IMR-90 (cell line): ENCODE measurements around the gene PES1. TPM values are rescaled to one million over a fixed set of nuclear protein-coding genes. Genes with fewer than 3 reads are reported as not detected.

Experiments used
- ATAC-seq: fragments of 200-7000 bp; cut with Tn5 transposase; 2 replicates; pipeline ENCODE4 v1.9.1; 2020; ENCODE audit warnings: low read depth, mild to moderate bottlenecking, moderate library complexity
- BruUV-seq: library from RNA; stranded (reverse); fragments of 400-500 nt; replicated peaks from 2 replicates; lab custom pipeline; 2021; lab: Mats Ljungman, UMichigan
- CTCF ChIA-PET: fragments of 300-600 bp; formaldehyde crosslinking; extraction: SDS; loops from one replicate; lab custom pipeline; 2021; ENCODE audit warnings: antibody characterized with exemption; lab: Yijun Ruan, JAX
- POLR2A ChIA-PET: fragments of 300-600 bp; sonication (Branson Sonifier 250); formaldehyde crosslinking; loops from one replicate; lab custom pipeline; 2022; ENCODE audit warnings: antibody characterized with exemption; ENCODE audit not compliant: unreplicated experiment; lab: Charles Lee
- DNase-seq: peaks from one replicate; pipeline ENCODE4 v3.0.0; 2013
- H2AFZ ChIP-seq: replicated peaks from 2 replicates; pipeline ENCODE3; 2013; ENCODE audit warnings: low read length, mild to moderate bottlenecking; ENCODE audit not compliant: poor library complexity
- H2AK5ac ChIP-seq: 2 replicates; pipeline ENCODE4 v1.6.1; 2013; ENCODE audit warnings: low read depth, low read length, inconsistent platforms
- H2AK9ac ChIP-seq: replicated peaks from 2 replicates; pipeline ENCODE3; 2013; ENCODE audit warnings: mild to moderate bottlenecking, low read depth, low read length, moderate library complexity; ENCODE audit not compliant: poor library complexity
- H2BK120ac ChIP-seq: 2 replicates; pipeline ENCODE4 v1.6.1; 2013; ENCODE audit warnings: low read depth, low read length, inconsistent platforms
- H2BK15ac ChIP-seq: 3 replicates; pipeline ENCODE4 v1.6.1; 2013; ENCODE audit warnings: low read depth, low read length, inconsistent platforms
- H2BK20ac ChIP-seq: 2 replicates; pipeline ENCODE4 v1.6.1; 2013; ENCODE audit warnings: low read depth, mild to moderate bottlenecking, inconsistent platforms, low read length, moderate library complexity
- H2BK5ac ChIP-seq: 2 replicates; pipeline ENCODE4 v1.6.1; 2013; ENCODE audit warnings: mild to moderate bottlenecking, low read depth, low read length, inconsistent platforms; ENCODE audit not compliant: poor library complexity, severe bottlenecking
- H3K14ac ChIP-seq: replicated peaks from 2 replicates; pipeline ENCODE4 v1.6.1; 2013; ENCODE audit warnings: low read depth, low read length, inconsistent platforms
- H3K18ac ChIP-seq: 2 replicates; pipeline ENCODE4 v1.6.1; 2013; ENCODE audit warnings: low read depth, low read length, control low read depth
- H3K23ac ChIP-seq: 2 replicates; pipeline ENCODE4 v1.6.1; 2013; ENCODE audit warnings: low read depth, low read length, inconsistent platforms
- H3K27ac ChIP-seq: 2 replicates; pipeline ENCODE4 v1.5.1; 2013; ENCODE audit warnings: mild to moderate bottlenecking, control low read depth, low read length; ENCODE audit not compliant: insufficient read depth
- H3K27me3 ChIP-seq: 2 replicates; pipeline ENCODE4 v1.6.1; 2013; ENCODE audit warnings: low read length; ENCODE audit not compliant: control insufficient read depth, insufficient read depth
- H3K36me3 ChIP-seq: 2 replicates; pipeline ENCODE4 v1.6.1; 2013; ENCODE audit warnings: low read length, mixed read lengths; ENCODE audit not compliant: control insufficient read depth, insufficient read depth
- H3K4ac ChIP-seq: 2 replicates; pipeline ENCODE4 v1.6.1; 2013; ENCODE audit warnings: low read depth, low read length, inconsistent platforms
- H3K4me1 ChIP-seq: 2 replicates; pipeline ENCODE4 v1.6.1; 2013; ENCODE audit warnings: low read length, mixed read lengths; ENCODE audit not compliant: control insufficient read depth, insufficient read depth
- H3K4me2 ChIP-seq: 2 replicates; pipeline ENCODE4 v1.6.1; 2013; ENCODE audit warnings: low read depth, mild to moderate bottlenecking, control low read depth, low read length, moderate library complexity
- H3K4me3 ChIP-seq: 2 replicates; pipeline ENCODE4 v1.5.1; 2013; ENCODE audit warnings: low read depth, mild to moderate bottlenecking, control low read depth, low read length, moderate library complexity; ENCODE audit not compliant: insufficient read depth
- H3K56ac ChIP-seq: 2 replicates; pipeline ENCODE4 v1.6.1; 2013; ENCODE audit warnings: low read length, inconsistent platforms; ENCODE audit not compliant: insufficient read depth; ENCODE audit errors: extremely low read depth
- H3K79me1 ChIP-seq, 2 experiments: 2 replicates each; pipeline ENCODE4 v1.6.1; 2013; ENCODE audit warnings: low read length in 2 of 2, inconsistent platforms in 1 of 2, low read depth in 1 of 2
- H3K9ac ChIP-seq: 2 replicates; pipeline ENCODE4 v1.6.1; 2013; ENCODE audit warnings: low read depth, low read length, control low read depth
- H3K9me1 ChIP-seq: 2 replicates; pipeline ENCODE4 v1.6.1; 2013; ENCODE audit warnings: low read length, inconsistent platforms; ENCODE audit not compliant: insufficient read depth
- H3K9me3 ChIP-seq: 2 replicates; pipeline ENCODE4 v1.6.1; 2013; ENCODE audit warnings: low read length; ENCODE audit not compliant: control insufficient read depth, insufficient read depth
- H4K20me1 ChIP-seq: 2 replicates; pipeline ENCODE4 v1.6.1; 2013; ENCODE audit warnings: low read length, inconsistent platforms; ENCODE audit not compliant: insufficient read depth
- H4K5ac ChIP-seq: 2 replicates; pipeline ENCODE4 v1.6.1; 2013; ENCODE audit warnings: mild to moderate bottlenecking, low read depth, low read length, control low read depth
- H4K8ac ChIP-seq, 2 experiments: 2 replicates each; pipeline ENCODE4 v1.6.1; 2013; ENCODE audit warnings: low read depth in 2 of 2, low read length in 2 of 2, control low read depth in 1 of 2, inconsistent platforms in 1 of 2
- H4K91ac ChIP-seq: 2 replicates; pipeline ENCODE4 v1.6.1; 2013; ENCODE audit warnings: low read depth, low read length, inconsistent platforms; ENCODE audit not compliant: insufficient read depth
- BHLHE40 ChIP-seq: fragments of 150-350 bp; IDR thresholded peaks from 2 replicates; pipeline ENCODE4 v1.6.1; 2016; ENCODE audit warnings: mild to moderate bottlenecking, low read depth, low read length
- CHD1 ChIP-seq: IDR thresholded peaks from 2 replicates; pipeline ENCODE4 v1.6.1; 2012; ENCODE audit warnings: low read depth, low read length, improper control_type of control experiment
- MAFK ChIP-seq: IDR thresholded peaks from 2 replicates; pipeline ENCODE4 v1.6.1; 2012; ENCODE audit warnings: low read depth, low read length, improper control_type of control experiment
- MAZ ChIP-seq: IDR thresholded peaks from 2 replicates; pipeline ENCODE4 v1.6.1; 2012; ENCODE audit warnings: low read depth, mild to moderate bottlenecking, low read length, improper control_type of control experiment, moderate library complexity, borderline replicate concordance
- MXI1 ChIP-seq: IDR thresholded peaks from 2 replicates; pipeline ENCODE4 v1.6.1; 2012; ENCODE audit warnings: low read depth, mild to moderate bottlenecking, low read length, moderate library complexity, borderline replicate concordance
- POLR2A ChIP-seq: IDR thresholded peaks from 2 replicates; pipeline ENCODE4 v1.6.1; 2012; ENCODE audit warnings: mild to moderate bottlenecking, low read depth, low read length
- RFX5 ChIP-seq: IDR thresholded peaks from 2 replicates; pipeline ENCODE4 v1.8.0; 2012; ENCODE audit warnings: low read depth, mild to moderate bottlenecking, low read length, moderate library complexity
- SMC3 ChIP-seq: fragments of 150-350 bp; IDR thresholded peaks from 2 replicates; pipeline ENCODE4 v1.6.1; 2016; ENCODE audit warnings: low read depth, mild to moderate bottlenecking, antibody characterized with exemption, low read length, moderate library complexity
- WGBS, 2 experiments: methylation state at CpG; one replicate each; pipeline versions ENCODE4 v1.1.5 to v1.1.7; 2013; ENCODE audit warnings: missing lambda C conversion rate in 2 of 2; ENCODE audit not compliant: insufficient read length in 1 of 2; ENCODE audit errors: extremely low coverage in 2 of 2; 5-methylcytosine and 5-hydroxymethylcytosine counted together
- dilution Hi-C: fragments of 300-500 bp; cut with HindIII; formaldehyde crosslinking; loops from one replicate; pipeline ENCODE4 v1.14.3; 2018; ENCODE audit warnings: low sequenced_read_pairs; ENCODE audit not compliant: unreplicated experiment
- in situ Hi-C: fragments of 300-500 bp; cut with MboI; formaldehyde crosslinking; loops from 3 replicates; pipeline ENCODE4 v1.14.3; 2019; ENCODE audit warnings: low sequenced_read_pairs, inconsistent platforms, mixed read lengths
- intact Hi-C: fragments of 100-400 bp; cut with micrococcal nuclease; formaldehyde crosslinking; loops from 2 replicates; pipeline ENCODE4 v1.10.0; 2022
- polyA plus RNA-seq, 3 experiments: library from polyadenylated mRNA; depleted of rRNA; stranded (reverse); fragments of >200 nt; gene quantifications; 2 replicates each; pipeline ENCODE4 v1.2.3, GENCODE V29; 2012; ENCODE audit warnings: low replicate concordance in 1 of 3
- total RNA-seq: library from RNA; depleted of rRNA; stranded (reverse); fragments of >200 nt; gene quantifications from 2 replicates; pipeline ENCODE4 v1.2.3, GENCODE V29; 2012
- TF ChIP-seq, protein P1 (sequence below): fragments of 150-350 bp; IDR thresholded peaks from 2 replicates; pipeline ENCODE4 v1.6.1; 2016; ENCODE audit warnings: low read depth, mild to moderate bottlenecking, low read length, moderate library complexity, borderline replicate concordance
- TF ChIP-seq, protein P2 (sequence below): conservative IDR thresholded peaks from 2 replicates; pipeline ENCODE4 v1.5.1; 2012; ENCODE audit warnings: mild to moderate bottlenecking, low read depth, low read length, improper control_type of control experiment
- TF ChIP-seq, protein P3 (sequence below): fragments of 150-350 bp; IDR thresholded peaks from 2 replicates; pipeline ENCODE4 v1.6.1; 2017; ENCODE audit warnings: mild to moderate bottlenecking, antibody characterized with exemption, low read length, low read depth

The PES1 gene
- total and polyA plus RNA-seq, 2 of the 4 experiments (the other 2 are of a cell fraction) = 120 to 142 TPM

DNA sequence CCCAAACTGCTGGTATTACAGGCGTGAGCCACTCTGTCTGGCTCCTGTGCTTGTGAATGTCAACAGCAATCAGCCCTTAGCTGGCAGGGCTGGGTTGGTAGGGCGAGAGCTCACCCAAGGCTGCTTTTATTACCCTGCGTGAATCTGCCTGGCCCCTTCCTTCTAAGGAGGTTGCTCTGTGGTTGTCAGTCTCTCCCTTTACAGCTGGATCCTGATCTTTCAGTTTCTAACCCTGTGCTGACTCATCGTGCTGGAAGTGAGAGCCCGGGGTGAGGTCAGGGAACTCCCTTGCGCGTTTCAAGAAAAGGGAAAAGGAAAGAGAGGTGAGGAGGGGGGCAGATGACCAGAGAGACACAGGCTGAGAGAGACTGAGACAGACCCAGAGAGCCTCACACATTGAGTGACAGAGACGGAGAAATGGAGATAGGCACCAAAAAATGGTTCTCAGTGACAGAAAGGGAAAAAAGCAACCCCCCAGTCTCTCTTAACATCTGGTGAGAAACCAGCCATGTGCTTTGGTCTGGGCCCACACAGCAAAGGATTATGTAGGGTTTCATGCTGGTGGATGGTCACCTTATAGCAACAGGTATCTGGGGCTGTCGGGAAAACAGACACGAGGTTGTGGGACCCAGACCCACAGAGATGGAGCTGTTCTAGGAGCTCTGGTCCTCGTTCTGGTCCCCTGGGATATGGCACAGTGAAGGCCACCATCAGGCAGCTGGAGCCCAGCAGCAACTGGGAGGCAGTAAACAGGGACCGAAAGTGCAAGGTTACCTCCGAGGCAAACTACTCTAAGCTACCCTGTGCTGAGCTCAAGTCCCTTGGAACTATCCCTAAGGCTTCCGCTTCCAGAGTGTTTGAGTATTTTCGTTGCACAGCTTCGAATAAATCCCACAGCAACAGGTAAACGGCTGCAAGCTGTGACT lies 17.8 kb upstream of the PES1 start (continued):
- TF ChIP-seq, protein P1, sequence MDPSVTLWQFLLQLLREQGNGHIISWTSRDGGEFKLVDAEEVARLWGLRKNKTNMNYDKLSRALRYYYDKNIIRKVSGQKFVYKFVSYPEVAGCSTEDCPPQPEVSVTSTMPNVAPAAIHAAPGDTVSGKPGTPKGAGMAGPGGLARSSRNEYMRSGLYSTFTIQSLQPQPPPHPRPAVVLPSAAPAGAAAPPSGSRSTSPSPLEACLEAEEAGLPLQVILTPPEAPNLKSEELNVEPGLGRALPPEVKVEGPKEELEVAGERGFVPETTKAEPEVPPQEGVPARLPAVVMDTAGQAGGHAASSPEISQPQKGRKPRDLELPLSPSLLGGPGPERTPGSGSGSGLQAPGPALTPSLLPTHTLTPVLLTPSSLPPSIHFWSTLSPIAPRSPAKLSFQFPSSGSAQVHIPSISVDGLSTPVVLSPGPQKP = no peak
- no peak for TF ChIP-seq MXI1

DNA sequence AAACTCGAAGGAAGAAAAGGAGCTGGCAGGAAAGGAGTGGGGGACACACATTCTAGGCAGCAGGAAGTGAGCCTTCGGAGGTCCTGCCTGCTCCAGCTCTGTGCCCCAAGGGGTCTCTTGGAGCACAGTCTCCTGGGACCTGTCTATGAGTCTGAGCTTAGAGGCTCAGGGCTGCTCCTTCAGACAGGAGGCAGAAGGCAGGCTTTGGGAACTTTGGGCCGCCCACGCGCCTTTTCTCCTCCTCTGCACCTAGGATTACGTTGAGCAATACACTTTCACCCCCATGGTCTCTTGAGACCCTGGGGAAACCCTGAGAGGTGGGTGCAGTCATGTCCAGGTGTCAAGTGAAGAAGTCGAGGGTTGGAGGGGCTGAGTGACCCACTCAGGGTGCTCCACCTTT lies 16.2 kb upstream of the PES1 start:
- no peaks in the 10 kb centered on the region for H3K9me3 ChIP-seq
- dilution Hi-C loops (no loop called here), in situ Hi-C loops (no loop called here), intact Hi-C loops (no loop called here)
- H4K5ac ChIP-seq = no peak overlapping the region
- H3K56ac ChIP-seq = no peak overlapping the region
- ChIA-PET CTCF (interaction anchor here (0.9 to 1.0 kb wide), 2 partner anchors 9 to 27 kb away, joined by 3 read pairs; partner anchors contain the start of gene SLC35E4), POLR2A (interaction anchor here (0.5 kb wide), 1 partner anchor 70 kb away, joined by 3 read pairs; no protein-coding TSS in a partner anchor)
- H3K9ac ChIP-seq = no peak overlapping the region
- BruUV-seq = no TSS peak
- no peak overlapping the region for H3K18ac ChIP-seq
- no peaks in the 10 kb centered on the region for H3K36me3 ChIP-seq
- H3K4me1 ChIP-seq = peaks cover 14% of the 10 kb centered on the region
- peak overlapping the region; percentile 6; the same call in 1 of the 2 replicates for H2BK120ac ChIP-seq
- H2AK9ac ChIP-seq = peak overlapping the region; percentile 44
- no peaks in the 10 kb centered on the region for H4K20me1 ChIP-seq
- no peak overlapping the region for H3K23ac ChIP-seq
- H4K91ac ChIP-seq = no peak overlapping the region
- no peak overlapping the region for H2BK5ac ChIP-seq
- no peak overlapping the region for H2BK15ac ChIP-seq
- H2AK5ac ChIP-seq = peak overlapping the region; percentile 71; the same call in 1 of the 2 replicates
- 82% methylated on average over 3 of the region's 7 CpGs; no CpG with 5 or more reads in 1 of the 2 experiments for WGBS, 2 experiments
- H3K27me3 ChIP-seq = no peaks in the 10 kb centered on the region
- H4K8ac ChIP-seq = no peak overlapping the region; a peak in 1 of 4 replicates
- peaks cover 14% of the 10 kb centered on the region for H3K9me1 ChIP-seq
- H3K27ac ChIP-seq = no peak overlapping the region
- H3K79me1 ChIP-seq = no peaks in the 10 kb centered on the region; a peak in 1 of 4 replicates
- 0 out of 2 replicates have a peak overlapping the region, but pooled peaks have one; percentile 2 for H3K4ac ChIP-seq
- DNase-seq (no peak), ATAC-seq (no peak)
- H2AFZ ChIP-seq = no peak overlapping the region
- no peak overlapping the region for H3K4me3 ChIP-seq
- H3K4me2 ChIP-seq = no peak overlapping the region
- H3K14ac ChIP-seq = no peak overlapping the region
- H2BK20ac ChIP-seq = no peak overlapping the region
- TF ChIP-seq, protein P2, sequence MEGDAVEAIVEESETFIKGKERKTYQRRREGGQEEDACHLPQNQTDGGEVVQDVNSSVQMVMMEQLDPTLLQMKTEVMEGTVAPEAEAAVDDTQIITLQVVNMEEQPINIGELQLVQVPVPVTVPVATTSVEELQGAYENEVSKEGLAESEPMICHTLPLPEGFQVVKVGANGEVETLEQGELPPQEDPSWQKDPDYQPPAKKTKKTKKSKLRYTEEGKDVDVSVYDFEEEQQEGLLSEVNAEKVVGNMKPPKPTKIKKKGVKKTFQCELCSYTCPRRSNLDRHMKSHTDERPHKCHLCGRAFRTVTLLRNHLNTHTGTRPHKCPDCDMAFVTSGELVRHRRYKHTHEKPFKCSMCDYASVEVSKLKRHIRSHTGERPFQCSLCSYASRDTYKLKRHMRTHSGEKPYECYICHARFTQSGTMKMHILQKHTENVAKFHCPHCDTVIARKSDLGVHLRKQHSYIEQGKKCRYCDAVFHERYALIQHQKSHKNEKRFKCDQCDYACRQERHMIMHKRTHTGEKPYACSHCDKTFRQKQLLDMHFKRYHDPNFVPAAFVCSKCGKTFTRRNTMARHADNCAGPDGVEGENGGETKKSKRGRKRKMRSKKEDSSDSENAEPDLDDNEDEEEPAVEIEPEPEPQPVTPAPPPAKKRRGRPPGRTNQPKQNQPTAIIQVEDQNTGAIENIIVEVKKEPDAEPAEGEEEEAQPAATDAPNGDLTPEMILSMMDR = no peak
- TF ChIP-seq, protein P3, sequence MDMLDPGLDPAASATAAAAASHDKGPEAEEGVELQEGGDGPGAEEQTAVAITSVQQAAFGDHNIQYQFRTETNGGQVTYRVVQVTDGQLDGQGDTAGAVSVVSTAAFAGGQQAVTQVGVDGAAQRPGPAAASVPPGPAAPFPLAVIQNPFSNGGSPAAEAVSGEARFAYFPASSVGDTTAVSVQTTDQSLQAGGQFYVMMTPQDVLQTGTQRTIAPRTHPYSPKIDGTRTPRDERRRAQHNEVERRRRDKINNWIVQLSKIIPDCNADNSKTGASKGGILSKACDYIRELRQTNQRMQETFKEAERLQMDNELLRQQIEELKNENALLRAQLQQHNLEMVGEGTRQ = no peak
- TF ChIP-seq MAZ = no peak
- no peak for TF ChIP-seq POLR2A
- TF ChIP-seq MXI1 = no peak
- TF ChIP-seq CHD1 = no peak
- no peak for TF ChIP-seq SMC3
- no peak for TF ChIP-seq MAFK
- no peak for TF ChIP-seq RFX5
- no peak for TF ChIP-seq BHLHE40
